AG04449 (cell line): ENCODE data around the gene RTRAF.
A peak's percentile ranks its signal among the peaks of the same experiment; 100 is the strongest.

Experiments
- CTCF ChIA-PET: fragments of 350-600 bp; formaldehyde crosslinking; extraction: SDS; loops from one replicate; lab custom pipeline; 2021; ENCODE audit warnings: antibody characterized with exemption; lab: Yijun Ruan, JAX
- POLR2A ChIA-PET: fragments of 400-600, 350-600 bp; formaldehyde crosslinking; extraction: SDS; loops from one replicate; lab custom pipeline; 2020; ENCODE audit warnings: antibody characterized with exemption, inconsistent platforms; lab: Yijun Ruan, JAX
- DNase-seq: peaks from one replicate; pipeline ENCODE4 v3.0.0-alpha.2; 2010; ENCODE audit warnings: low read depth, low spot score
- H3K4me3 ChIP-seq: 2 replicates; pipeline ENCODE4 v1.5.1; 2011; ENCODE audit warnings: low read depth, mild to moderate bottlenecking, control low read depth, low read length
- TF ChIP-seq, protein P1 (sequence below): IDR thresholded peaks from one replicate; pipeline ENCODE4 v1.5.1; 2011; ENCODE audit warnings: mild to moderate bottlenecking, moderate library complexity, low read length, control low read depth, inconsistent platforms; ENCODE audit not compliant: insufficient read depth; ENCODE audit errors: missing control alignments

Gene RTRAF

DNA sequence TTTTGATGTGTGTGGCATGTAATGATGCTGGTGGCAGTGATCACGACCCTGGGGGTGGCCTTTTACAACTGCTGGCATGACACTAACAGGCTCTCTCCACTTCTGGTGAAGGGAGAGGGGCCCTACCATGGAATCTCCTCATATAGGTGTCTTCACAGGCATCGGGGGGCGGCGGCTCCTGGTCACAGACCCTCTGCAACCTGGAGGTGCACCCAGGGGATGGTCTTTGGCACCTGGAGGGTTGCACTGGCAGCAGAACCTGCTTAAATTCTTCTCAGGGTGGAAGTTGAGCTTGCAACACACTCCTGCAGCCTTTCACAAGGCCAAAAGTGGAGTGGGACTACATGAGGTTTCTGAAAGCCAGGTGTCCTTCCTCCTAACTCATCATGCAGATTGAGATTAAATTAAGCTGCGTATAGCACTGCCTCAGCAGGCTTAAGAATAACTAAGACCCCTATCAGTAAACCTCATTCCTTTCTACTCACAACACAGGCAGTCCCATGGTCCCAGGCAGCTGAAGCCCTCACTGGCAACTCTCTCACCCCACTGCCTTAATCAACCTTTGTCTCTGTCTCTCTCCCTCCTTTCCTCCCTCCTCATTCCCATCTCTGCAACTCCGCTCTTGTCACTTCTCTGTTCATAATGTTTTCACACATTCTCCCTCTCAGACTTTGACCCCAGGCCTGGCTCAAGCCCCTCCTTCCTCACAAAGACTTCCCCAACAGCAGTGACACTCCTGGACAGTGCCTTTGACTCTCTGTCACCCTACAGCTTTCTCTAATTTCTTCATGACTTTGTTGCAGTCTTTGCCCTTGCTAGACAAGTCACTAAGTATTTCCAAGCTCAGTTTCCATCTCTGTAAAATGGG lies 60.6 kb downstream of the RTRAF start:
- H3K4me3 ChIP-seq: no peak overlapping the region
- ChIA-PET POLR2A (no interaction called here), CTCF (interaction anchor here (0.7 to 0.9 kb wide), 2 partner anchors 54 to 82 kb away, joined by 3 read pairs; no protein-coding TSS in a partner anchor)
- TF ChIP-seq, protein P1, sequence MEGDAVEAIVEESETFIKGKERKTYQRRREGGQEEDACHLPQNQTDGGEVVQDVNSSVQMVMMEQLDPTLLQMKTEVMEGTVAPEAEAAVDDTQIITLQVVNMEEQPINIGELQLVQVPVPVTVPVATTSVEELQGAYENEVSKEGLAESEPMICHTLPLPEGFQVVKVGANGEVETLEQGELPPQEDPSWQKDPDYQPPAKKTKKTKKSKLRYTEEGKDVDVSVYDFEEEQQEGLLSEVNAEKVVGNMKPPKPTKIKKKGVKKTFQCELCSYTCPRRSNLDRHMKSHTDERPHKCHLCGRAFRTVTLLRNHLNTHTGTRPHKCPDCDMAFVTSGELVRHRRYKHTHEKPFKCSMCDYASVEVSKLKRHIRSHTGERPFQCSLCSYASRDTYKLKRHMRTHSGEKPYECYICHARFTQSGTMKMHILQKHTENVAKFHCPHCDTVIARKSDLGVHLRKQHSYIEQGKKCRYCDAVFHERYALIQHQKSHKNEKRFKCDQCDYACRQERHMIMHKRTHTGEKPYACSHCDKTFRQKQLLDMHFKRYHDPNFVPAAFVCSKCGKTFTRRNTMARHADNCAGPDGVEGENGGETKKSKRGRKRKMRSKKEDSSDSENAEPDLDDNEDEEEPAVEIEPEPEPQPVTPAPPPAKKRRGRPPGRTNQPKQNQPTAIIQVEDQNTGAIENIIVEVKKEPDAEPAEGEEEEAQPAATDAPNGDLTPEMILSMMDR: no peak
- no peak for DNase-seq

DNA sequence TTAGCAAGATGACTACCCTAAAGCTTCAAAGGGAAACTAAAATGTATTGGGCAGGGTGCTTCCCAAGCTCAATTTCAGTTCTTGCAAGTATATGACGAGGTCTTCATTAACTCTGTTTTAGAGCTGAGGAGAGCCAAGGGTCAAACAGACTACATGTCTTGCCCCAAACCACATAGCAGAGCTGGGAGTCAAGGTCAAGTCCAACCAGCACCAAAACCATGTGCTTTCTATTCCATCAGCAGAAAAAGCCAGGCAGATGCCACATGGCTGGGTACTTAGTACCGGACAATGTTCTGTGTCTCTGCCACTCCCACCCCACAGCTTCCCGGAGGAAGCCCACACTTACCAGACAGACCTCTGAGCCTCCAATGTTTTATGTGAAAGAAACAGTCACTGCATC lies 61.9 kb downstream of the RTRAF start:
- no peak overlapping the region for H3K4me3 ChIP-seq
- no peak for DNase-seq
- ChIA-PET CTCF (interaction anchor here (0.9 to 2.2 kb wide), 6 partner anchors 9 to 81 kb away, joined by 3 to 8 read pairs (median 3); partner anchors contain the start of gene NID2), POLR2A (interaction anchor here (1.0 kb wide), 1 partner anchor 18 kb away, joined by 3 read pairs; the partner anchor contains the start of gene NID2)
- TF ChIP-seq, protein P1: no peak

DNA sequence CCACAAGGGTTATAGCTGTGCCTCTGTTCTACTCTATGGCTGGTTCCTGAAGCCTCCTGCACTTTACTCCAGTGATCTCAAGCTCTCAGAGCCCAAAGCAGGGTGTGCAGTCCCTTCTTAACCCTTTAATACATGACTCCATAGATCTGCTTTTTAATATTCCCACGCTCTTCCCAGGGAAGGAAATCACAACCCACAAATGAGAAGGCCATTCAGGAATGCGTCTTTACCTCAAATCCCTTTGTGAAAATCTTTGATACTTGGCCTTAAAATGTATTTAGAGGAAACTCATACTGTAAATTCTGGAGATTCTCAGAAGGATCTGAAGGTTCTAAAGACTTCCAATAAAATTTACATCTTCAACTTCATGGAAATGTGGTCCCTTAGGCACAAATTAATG lies 62.5 kb downstream of the RTRAF start:
- ChIA-PET POLR2A (interaction anchor here (1.0 kb wide), 1 partner anchor 17 kb away, joined by 3 read pairs; the partner anchor contains the start of gene NID2), CTCF (interaction anchor here (1.1 to 2.2 kb wide), 4 partner anchors 8 to 56 kb away, joined by 3 to 8 read pairs (median 4); no protein-coding TSS in a partner anchor)
- TF ChIP-seq, protein P1: no peak
- DNase-seq: no peak
- no peak overlapping the region for H3K4me3 ChIP-seq

DNA sequence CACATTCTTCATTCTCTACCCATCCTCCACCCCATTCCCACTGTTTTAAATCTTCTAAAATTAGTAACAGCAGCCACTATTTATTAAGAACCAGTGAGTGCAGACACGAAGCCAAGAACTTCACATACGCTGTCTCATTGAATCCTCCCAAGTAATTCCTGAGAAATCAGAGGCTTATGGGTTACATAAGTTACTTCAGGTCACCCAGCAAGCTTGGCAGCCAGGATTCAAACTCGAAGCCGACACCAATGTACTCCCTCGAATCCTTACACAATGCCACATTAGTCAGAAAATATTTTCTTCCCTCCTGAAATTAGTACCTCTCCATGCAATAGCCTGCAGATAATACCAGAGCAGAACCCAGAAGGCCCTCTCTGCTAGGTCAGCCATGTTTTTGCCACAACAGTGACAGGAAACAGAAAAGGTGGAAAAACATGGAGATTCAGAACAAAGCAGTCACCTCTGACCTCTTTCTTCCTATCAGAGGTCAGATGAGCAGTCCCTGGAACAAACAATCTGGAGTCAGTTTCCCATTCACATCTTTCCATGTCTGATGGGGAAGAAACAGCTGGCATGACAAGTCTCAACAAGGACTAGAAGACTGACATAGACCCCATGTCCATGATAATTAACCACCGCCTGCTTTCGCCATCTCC lies 63.1 kb downstream of the RTRAF start:
- H3K4me3 ChIP-seq: no peak overlapping the region
- TF ChIP-seq, protein P1: no peak
- DNase-seq: peak; percentile 77
- POLR2A ChIA-PET: interaction anchor here (1.0 kb wide), 1 partner anchor 17 kb away, joined by 3 read pairs; the partner anchor contains the start of gene NID2
- CTCF ChIA-PET: interaction anchor here (1.1 to 2.2 kb wide), 4 partner anchors 8 to 56 kb away, joined by 3 to 8 read pairs (median 4); no protein-coding TSS in a partner anchor

DNA sequence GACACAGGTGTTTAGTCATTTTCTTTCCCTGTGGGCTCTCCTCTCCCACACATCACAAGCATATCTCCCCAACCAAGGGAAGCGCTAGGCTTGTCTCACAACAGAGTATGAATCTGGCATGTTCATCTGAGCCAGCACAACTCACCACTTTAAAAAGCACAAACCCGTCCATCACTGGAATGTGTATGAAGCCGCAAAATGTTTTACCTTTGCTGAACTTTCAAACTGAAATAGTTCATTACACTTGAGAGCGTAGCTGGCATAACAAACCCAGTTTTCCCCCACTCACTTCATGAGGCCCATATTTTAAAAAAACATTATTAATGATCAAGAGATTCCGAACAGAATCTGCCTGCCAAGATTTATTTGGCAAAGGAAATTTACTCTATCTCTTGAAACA lies 63.7 kb downstream of the RTRAF start:
- no peak for DNase-seq
- ChIA-PET POLR2A (no interaction called here), CTCF (no interaction called here)
- TF ChIP-seq, protein P1: no peak
- no peak overlapping the region for H3K4me3 ChIP-seq

DNA sequence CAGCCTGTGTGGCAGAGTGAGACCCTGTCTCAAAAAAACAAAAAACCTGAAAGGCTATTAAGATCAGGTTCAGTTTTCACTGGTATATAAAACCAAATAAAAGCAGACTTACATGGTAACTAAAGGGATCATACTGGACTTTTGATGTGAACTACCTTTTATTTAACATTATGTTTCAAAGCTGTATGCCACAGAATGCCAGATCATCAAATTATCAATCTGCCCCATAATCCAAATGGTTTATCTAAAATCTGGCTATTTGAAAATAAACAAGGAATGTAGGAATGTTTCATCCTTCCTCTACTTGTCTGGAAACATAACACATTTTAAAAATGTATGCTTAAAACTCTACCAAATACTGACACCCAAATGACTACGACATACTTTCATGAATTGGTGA lies 65.3 kb downstream of the RTRAF start:
- no peak overlapping the region for H3K4me3 ChIP-seq
- ChIA-PET POLR2A (no interaction called here), CTCF (interaction anchor here (1.2 to 1.4 kb wide), 4 partner anchors 10 to 59 kb away, joined by 3 to 5 read pairs (median 3); partner anchors contain the start of gene NID2)
- no peak for DNase-seq
- TF ChIP-seq, protein P1: no peak
